Dermis blood vessel endothelial cell (primary cell): Measurements from ENCODE around the gene BCAP29. TPM values are rescaled to one million over a fixed set of nuclear protein-coding genes. Genes with fewer than 3 reads are reported as not detected.

Experiments used
- DNase-seq: peaks from one replicate; pipeline ENCODE4 v3.0.0; 2010
- total RNA-seq: library from RNA; depleted of rRNA; stranded (reverse); fragments of >200 nt; gene quantifications from 2 replicates; pipeline ENCODE4 v1.2.3, GENCODE V29; 2014

Gene BCAP29
- total RNA-seq, 1 donor from 2014 or later = 109 TPM

DNA sequence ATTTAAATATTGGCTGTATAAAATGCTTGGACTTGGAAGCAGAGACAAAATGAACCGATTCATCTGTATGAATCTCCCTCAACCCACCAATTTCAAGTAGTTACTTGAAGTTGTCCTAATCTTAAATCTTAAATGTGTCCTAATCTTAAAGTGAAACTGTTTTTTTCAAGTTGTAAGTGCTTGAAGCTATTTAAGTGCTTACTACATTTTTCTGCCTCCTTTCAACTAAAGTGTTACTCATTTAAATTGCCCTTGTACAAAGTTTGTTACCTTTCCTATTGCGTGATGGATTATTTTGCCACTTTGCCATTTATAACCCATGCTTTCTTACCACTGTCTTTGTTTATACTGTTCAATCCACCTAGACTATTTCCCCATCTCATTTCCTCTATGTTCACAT is 2.8 kb downstream of the BCAP29 start:
- DNase-seq = no peak

DNA sequence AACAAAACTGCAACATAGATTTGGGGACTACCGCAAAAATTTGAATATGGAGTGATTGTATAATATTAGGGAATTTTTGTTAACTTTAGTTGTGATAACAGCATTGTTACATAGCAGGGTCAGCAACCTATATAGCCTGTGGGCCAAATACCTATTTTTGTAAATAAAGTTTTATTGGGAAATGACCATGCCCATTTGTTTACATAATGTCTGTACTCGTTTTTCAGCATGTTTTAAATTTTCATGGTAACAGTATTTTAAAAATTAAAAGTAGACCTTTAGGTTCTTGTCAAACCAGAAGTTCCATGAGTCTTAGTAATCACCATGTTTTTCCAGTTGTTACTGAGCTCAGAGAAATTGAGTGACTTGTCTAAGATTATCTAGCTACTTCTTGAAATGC is 4.7 kb downstream of the BCAP29 start:
- no peak for DNase-seq

GRCh38 chr7:107588529-107589130 is 8.6 kb downstream of the BCAP29 start:
- DNase-seq = no peak

- no peak for DNase-seq
Measured at GRCh38 chr7:107591421-107591820, 11.4 kb downstream of the BCAP29 start.

DNA sequence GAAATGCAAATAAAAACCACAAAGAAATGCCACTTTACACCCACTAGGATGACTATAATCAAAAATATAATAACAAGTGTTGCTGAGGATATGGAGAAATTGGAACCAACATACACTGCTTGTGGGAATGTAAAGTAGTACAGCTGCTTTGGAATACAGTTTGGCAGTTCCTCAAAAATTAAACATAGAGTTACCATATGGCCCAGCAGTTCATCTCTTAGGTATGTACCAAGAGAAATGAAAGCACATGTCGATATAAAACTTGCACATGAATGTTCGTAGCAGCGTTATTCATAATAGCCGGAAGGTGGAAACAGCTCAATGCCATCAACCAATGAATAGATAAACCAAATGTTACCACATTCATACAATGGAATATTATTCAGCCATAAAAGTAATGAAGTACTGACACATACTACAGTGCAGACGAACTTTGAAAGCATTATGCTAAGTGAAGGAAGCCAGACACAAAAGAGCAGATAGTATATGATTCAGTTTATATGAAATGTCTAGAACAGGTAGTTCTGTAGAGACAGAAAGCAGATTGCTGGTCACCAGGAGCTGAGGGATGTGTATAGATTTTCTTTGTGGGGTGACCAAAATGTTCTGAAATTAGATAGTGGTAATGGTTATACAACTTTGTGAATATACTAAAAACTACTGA is 12.4 kb downstream of the BCAP29 start:
- DNase-seq = no peak

DNA sequence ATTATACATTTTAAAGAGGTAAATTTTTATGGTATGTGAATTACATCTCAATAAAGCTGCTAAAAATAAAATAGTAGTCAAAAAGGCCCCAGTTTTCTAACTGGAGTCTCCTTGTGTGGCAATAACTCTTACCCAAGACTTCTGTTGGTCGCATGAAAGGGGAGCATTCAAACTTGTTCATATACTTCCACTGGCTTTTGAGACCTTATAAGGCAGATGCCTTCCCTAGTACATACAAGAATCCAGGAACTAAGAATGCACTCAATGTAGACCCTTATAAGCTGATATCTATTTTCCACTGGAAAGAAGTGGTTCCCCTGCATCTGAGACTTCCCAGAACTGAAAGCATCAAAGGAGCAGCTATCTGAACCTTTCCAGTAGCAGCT is 13.0 kb downstream of the BCAP29 start:
- DNase-seq = no peak

DNA sequence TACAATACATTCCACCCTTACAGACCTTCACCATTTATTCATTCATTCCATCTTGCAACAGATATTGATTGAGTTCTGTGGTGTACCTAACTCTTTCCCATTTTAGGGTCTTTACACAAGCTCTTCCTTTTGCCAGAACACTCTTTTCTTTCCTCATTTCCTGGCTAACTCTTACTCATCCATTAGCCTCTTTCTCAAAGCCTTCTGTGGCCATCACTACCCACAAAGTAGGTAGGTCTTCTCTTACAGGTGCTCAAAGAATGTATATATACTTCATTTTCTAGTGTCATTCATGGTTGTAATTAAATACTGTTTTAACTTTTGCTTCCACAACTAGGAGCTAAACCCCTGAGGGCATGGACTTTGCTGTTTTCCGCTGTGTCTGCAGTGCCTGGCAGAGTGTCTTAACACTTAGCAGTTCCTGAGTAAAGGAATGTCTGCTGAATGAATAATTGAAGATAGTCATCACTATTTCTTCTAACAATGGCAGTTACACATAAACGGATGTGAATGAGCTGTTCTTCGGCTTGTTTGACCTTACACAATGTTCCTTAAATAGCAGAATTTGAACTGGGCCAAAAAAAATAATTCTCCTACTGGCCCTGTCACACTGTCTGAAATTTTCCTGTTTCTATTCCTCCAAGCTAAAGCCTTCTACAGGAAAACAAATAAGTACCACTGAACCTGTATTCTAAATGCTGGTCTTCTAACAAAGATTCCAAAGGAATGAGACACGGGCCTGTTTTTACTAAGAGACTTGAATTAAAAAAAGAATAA is 15.1 kb downstream of the BCAP29 start:
- peak; percentile 96 for DNase-seq

DNA sequence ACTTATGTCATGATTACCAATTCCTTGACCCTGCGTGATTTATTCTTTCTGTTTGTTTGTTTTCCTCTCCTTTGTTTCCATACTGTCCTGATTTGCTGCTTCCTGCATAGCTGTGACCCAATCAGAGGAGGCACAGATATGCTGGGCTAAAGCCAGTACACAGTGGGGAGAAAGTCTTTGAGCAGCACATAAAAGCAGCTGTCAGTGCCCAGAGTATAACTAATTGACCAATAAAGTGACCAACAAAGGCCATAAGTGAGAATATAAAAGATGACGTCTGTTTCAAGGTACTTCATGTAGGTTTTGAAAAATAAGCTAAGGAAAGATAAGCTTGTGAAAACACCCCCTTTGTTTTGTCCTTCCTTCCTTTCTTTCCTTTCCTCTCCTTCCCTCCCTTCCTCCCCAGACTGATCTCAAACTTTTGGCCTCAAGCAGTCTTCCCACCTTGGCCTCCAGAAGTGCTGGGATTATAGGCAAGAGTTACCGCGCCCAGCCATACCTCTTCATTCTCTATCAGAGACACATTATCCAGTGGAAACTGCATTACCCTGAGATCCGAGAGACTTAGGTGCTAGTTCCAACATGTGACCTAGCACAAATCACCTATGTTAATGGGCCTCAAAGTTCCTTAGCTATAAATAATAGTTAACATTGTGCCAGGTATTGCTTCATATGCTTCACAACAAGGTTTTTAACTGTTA is 17.0 kb downstream of the BCAP29 start:
- peak; percentile 92 for DNase-seq

- no peak for DNase-seq
Measured at GRCh38 chr7:107597582-107597916, 17.5 kb downstream of the BCAP29 start.

- no peak for DNase-seq
Measured at GRCh38 chr7:107597953-107598352, 17.9 kb downstream of the BCAP29 start.

GRCh38 chr7:107599262-107599661 is 19.2 kb downstream of the BCAP29 start:
- DNase-seq = no peak

DNA sequence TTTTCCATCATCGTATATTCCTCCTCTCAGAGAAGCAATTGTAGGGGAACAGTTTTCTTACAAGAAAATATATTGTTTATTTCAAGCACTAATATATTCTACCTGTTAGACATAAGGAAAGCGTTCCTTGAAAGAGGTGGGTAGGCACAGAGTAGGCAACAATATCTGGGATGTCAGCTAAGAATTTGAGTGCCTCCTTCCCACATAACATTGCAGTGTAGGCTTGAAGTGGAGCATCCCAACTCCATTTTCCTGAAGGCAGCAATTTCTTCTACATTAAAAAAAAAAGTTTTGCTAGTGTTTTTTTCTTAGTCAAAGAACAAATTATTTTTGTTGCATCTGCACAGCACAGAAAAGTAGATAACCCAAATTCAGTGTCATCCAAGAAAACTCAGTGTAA is 20.8 kb downstream of the BCAP29 start:
- DNase-seq = no peak

DNA sequence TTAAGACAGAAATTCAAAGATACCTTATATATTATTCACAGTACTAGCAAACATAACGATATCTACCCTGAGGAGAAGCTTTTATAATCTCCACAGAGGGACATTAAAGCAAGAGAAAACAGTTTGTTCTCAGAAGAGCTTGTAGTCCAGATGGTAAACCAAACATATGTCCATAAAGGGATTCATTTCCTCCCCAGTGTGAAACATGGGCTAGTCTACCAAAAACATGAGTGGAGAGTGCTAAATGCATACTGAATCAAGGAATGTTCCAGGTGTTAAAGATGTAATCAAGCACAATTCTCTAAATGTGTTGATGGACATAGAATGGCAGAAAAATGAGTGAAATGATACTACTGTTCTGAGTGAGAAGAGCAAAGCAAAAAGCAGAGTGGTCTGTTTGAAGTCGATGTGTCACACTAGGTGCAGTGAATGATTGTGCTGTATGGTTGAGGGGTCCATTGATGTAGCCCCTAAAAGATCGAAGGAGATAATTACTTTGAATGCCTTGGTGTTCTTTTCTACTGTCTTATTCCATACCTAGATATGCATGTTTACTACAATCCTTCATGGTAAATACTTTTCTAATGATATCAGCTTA is 25.3 kb downstream of the BCAP29 start:
- no peak for DNase-seq

DNA sequence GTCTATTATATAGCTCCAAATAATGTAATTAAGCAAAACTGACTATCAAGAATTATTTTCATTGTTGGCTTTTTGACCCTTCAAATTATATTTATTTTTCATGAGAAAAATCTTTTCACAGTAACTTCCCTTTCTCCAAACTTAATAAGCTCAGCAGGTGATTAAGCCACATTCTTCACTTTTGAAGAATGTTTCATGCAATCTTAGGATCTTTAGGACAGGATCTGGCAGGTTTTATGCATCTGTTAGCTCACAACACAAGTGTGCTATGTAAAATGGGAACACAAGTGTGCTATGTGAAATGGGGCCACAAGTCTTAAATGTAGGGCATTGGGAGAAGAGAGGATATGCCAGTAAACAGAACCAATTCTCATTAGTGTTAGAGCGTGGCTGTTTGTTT is 26.3 kb downstream of the BCAP29 start:
- no peak for DNase-seq

DNA sequence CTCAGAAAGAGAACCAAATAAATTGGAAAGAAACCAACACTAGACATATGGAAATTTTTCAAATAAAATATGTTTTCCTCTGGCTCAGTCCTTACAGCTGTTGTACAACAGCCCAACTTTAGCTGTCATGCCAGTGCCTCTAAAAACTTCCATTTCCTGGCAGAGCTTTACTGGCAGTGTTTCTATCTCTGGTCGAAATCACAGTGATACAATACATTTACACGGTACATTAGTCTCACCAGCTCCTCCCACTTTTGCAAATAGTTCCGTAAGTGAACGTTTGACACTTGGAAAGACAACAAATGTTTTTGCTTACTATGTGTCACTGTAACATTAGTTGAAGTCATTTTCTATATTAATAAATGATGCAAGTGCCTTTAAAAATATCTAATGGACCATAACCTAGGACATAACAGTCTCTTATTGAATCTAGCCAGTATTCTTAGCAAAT is 29.8 kb downstream of the BCAP29 start:
- peak; percentile 33 for DNase-seq

DNA sequence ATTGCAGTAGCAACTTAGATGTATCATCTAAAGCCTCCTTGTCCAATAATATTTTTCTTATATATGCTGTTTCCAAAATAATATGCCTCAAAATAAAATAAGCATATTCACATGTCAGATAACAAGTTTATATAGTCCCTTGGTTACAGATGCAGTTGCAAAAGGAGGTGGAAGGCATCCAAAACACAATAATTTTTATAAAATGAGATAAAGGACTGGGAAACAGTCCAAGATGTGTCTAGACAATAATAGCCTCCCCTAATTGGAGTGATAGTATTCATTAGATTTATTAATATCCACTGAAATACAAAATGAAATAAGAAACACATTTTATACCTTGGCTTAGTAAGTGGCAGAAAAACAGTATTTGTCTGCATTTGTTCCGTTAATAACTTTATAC is 30.3 kb downstream of the BCAP29 start:
- no peak for DNase-seq

- no peak for DNase-seq
Measured at GRCh38 chr7:107613439-107613838, 33.4 kb downstream of the BCAP29 start.

- no peak for DNase-seq
Measured at GRCh38 chr7:107613948-107614347, 33.9 kb downstream of the BCAP29 start.

DNA sequence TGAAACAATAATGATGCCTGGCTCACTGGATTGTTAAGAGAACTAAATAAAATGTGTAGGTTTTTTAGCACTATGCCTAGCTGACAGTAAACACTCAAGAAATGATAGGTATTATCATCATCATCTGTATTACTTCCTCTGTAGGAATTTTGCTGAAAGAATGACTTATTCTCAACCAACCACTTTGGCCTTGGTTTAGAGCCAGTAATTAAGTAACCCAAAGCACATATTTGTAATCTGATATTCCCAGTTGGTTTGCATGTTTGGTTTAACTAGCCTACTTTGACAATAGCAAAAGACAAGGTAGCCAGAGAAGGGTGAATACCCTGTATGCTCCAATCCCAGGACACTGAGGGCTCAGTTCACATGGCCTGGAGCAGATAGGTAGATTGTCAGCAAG is 34.4 kb downstream of the BCAP29 start:
- no peak for DNase-seq

DNA sequence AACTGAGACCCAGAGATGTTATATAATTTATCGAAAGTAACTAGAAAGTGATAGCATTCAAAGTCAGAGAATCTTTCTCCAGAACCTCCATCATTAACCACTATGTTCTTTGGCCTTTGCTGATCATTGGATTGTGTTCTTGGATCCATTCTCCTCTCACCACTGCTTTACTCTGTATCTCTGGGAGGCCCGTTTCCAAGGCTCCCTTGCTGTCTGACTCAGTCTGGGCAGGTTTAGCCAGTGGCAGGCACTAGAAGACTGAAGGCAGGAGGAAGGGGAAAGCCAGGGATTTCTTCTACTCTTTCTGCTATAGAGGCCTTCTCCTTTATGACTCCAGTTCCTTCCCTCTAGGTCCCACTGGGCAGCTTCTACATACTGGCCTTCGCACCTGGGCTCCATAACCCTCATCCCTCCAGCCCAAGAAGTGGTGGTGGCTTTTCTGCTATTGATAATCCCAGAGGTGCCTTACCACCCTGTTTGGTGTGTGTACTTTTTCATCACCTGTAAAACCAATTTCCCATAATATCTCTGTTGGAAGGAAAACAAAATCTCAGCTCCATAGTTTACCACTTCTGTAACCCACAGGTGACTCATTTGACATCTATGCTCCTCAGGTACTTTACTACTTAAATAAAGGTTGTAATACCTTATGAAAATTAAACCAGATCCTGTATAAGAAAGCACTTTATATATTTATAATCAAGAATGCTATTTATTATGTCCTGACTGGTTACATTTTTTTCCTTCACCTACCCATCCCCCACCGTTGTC is 36.0 kb downstream of the BCAP29 start:
- no peak for DNase-seq

- peak; percentile 77 for DNase-seq
Measured at GRCh38 chr7:107622429-107622828, 42.4 kb downstream of the BCAP29 start.

DNA sequence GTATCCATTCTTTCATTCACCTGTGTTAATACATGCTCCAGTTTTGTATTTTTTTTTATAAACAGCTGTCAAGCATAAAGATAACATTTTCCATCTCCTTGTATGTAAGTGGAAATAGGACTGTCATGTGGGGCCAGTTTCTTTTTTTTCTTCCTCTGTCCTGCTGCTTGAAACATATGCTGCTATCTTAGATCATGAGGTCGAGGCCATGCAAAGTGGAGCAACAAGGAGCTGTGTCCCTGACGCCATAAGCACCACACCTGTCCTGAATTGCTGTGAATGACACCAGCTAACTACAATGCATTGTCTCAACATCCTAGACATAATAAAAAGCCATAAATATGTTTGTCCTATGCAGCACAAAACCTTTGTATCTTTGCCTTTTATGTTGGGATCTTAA is 42.8 kb downstream of the BCAP29 start:
- no peak for DNase-seq
